ENCODE measurements around the gene WASF1. TPM values are rescaled to one million over a fixed set of nuclear protein-coding genes. Genes with fewer than 3 reads are reported as not detected.
A peak's percentile ranks its signal among the peaks of the same experiment; 100 is the strongest.

WASF1 gene
- total and polyA plus RNA-seq, 7 donors = 0.47 to 5.3 (median 0.97) TPM

DNA sequence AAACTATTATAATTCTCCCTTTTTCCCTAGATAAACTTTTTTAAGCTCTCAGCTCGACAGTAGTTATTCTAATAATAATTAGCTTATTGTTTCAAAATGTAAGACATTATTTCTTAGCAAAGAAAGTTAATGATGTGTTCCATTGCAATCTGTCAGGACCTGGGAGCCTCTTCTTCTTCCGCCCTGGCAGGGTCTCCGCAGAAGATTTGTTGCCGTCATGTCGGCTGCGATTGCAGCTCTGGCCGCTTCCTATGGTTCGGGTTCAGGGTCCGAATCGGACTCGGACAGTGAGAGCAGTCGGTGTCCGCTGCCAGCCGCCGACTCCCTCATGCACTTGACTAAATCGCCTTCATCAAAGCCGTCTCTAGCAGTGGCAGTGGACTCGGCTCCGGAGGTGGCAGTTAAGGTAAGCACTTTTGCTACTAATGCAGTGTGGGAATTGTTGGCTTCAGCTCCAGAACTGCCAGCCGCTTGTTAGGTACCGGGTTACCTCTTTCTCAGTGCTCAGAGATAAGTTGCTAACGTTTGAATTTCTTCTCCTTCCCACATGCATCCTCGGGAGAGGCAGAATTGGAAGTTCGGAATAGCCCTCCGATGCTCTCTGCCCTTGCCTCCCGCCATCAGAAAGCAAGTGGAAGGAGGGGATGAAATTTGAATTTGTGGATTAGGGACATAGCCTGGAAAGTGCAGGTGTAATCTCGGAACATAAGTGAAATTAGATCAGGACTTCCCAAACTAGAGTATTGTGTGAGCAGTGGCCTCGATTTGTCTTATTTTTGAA, 948 bp upstream of the WASF1 start, which contains the start of gene CDC40:
TSS of gene CDC40 (plus strand) at position 200 of the 781 bp plus-strand sequence. CDS start at position 218, 18 bp downstream.
- no peaks in the 10 kb centered on the region for H3K36me3 ChIP-seq (ENCODE audit: insufficient read depth in 1 of 2, low read depth in 1 of 2)
- peak; percentile 67 to 85 (median 76) for ATAC-seq
- H3K9me3 ChIP-seq = no peaks in the 10 kb centered on the region
- peaks cover 36% of the 10 kb centered on the region for H3K4me1 ChIP-seq
- intact Hi-C loops (cut with DNase I) = loop anchor here in 1 of 2 donors (5.0 kb wide), 1 partner anchor 488 kb away; the partner anchor contains the start of genes AK9 and FIG4
- no peak for TF ChIP-seq CTCF (IDR thresholded peaks at IDR 0.05)
- peak; percentile 61 to 81 for DNase-seq
- H3K27me3 ChIP-seq (ENCODE audit: insufficient read depth in 3 of 3, low read length in 2 of 3) = peaks cover 0 to 13% (median 0%) of the 10 kb centered on the region in 3 donors
- H3K27ac ChIP-seq = peak within 1 kb of the TSS; percentile 89
- WGBS, 3 donors = 0% methylated on average over 28 of the region's 28 CpGs
- H3K4me3 ChIP-seq = peak within 1 kb of the TSS; percentile 75

GRCh38 chr6:110178626-110179405, 654 bp downstream of the WASF1 start:
- H3K27me3 ChIP-seq (ENCODE audit: insufficient read depth in 3 of 3, low read length in 2 of 3) = peaks cover 0 to 21% (median 0%) of the 10 kb centered on the region in 3 donors
- peaks cover 28% of the 10 kb centered on the region for H3K4me1 ChIP-seq
- H3K27ac ChIP-seq = no peak overlapping the region
- peak; percentile 45 for TF ChIP-seq CTCF (IDR thresholded peaks at IDR 0.05)
- H3K36me3 ChIP-seq (ENCODE audit: insufficient read depth in 1 of 2, low read depth in 1 of 2) = no peaks in the 10 kb centered on the region
- H3K9me3 ChIP-seq = no peaks in the 10 kb centered on the region
- intact Hi-C loops (cut with DNase I) = loop anchor here in 1 of 2 donors (2.0 kb wide), 1 partner anchor 212 kb away; no protein-coding TSS in a partner anchor
- H3K4me3 ChIP-seq = peak overlapping the region; percentile 75
- DNase-seq (peak; percentile 34 to 56), ATAC-seq (peak; percentile 2 to 23 (median 12))
- 0 to 1% (median 0%) methylated on average over 43 to 66 of the region's 66 CpGs for WGBS, 3 donors

GRCh38 chr6:110173506-110174132, 5.9 kb downstream of the WASF1 start:
- Histone ChIP-seq H3K36me3 (ENCODE audit: insufficient read depth in 1 of 2, low read depth in 1 of 2) (no peaks in the 10 kb centered on the region), H3K9me3 (no peaks in the 10 kb centered on the region), H3K4me3 (no peak overlapping the region), H3K27me3 (ENCODE audit: insufficient read depth in 3 of 3, low read length in 2 of 3) (peaks cover 0 to 26% (median 0%) of the 10 kb centered on the region in 3 donors), H3K4me1 (no peaks in the 10 kb centered on the region), H3K27ac (no peak overlapping the region)
- no peak for DNase-seq
- intact Hi-C loops (cut with DNase I) = no loop called here
- ATAC-seq = no peak
- no peak for TF ChIP-seq CTCF (IDR thresholded peaks at IDR 0.05)
- 86 to 94% (median 91%) methylated on average over 4 of the region's 4 CpGs for WGBS, 3 donors

GRCh38 chr6:110170081-110170480, 9.4 kb downstream of the WASF1 start:
- no peaks in the 10 kb centered on the region for H3K4me1 ChIP-seq
- intact Hi-C loops (cut with DNase I) = no loop called here
- no peaks in the 10 kb centered on the region for H3K9me3 ChIP-seq
- DNase-seq (no peak), ATAC-seq (no peak)
- H3K27ac ChIP-seq = no peak overlapping the region
- no peak overlapping the region for H3K4me3 ChIP-seq
- 90 to 96% (median 92%) methylated on average over 2 of the region's 2 CpGs for WGBS, 3 donors
- no peaks in the 10 kb centered on the region for H3K36me3 ChIP-seq (ENCODE audit: insufficient read depth in 1 of 2, low read depth in 1 of 2)
- peaks cover 0 to 10% (median 0%) of the 10 kb centered on the region in 3 donors for H3K27me3 ChIP-seq (ENCODE audit: insufficient read depth in 3 of 3, low read length in 2 of 3)
- no peak for TF ChIP-seq CTCF (IDR thresholded peaks at IDR 0.05)
